ENCODE data around the gene TTLL6.
"Not testable (repeated sequence)": the region's sequence is repeated elsewhere in the genome, so short reads cannot be mapped to it uniquely, and the experiment has no call there.

The TTLL6 gene

GRCh38 chr17:48725288-48726064 is 91.6 kb downstream of the TTLL6 start:
- in situ Hi-C loops (cut with MboI; ENCODE audit: low sequenced_read_pairs), result no loop called here

DNA sequence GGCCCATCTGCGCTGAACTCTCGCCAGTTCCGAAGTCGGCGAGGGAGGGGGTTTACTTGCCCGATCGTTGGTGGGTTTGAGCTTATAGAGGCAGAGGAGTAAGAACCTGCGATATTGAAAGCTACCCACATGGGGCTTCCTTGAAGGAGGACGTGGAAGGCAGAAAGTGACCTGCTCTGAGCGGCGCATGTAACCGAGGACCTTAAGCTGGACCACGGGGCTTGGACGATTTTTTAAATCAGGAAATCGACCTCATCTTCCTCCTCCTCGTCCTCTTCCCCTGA is 92.1 kb downstream of the TTLL6 start:
- in situ Hi-C loops (cut with MboI; ENCODE audit: low sequenced_read_pairs), result no loop called here

DNA sequence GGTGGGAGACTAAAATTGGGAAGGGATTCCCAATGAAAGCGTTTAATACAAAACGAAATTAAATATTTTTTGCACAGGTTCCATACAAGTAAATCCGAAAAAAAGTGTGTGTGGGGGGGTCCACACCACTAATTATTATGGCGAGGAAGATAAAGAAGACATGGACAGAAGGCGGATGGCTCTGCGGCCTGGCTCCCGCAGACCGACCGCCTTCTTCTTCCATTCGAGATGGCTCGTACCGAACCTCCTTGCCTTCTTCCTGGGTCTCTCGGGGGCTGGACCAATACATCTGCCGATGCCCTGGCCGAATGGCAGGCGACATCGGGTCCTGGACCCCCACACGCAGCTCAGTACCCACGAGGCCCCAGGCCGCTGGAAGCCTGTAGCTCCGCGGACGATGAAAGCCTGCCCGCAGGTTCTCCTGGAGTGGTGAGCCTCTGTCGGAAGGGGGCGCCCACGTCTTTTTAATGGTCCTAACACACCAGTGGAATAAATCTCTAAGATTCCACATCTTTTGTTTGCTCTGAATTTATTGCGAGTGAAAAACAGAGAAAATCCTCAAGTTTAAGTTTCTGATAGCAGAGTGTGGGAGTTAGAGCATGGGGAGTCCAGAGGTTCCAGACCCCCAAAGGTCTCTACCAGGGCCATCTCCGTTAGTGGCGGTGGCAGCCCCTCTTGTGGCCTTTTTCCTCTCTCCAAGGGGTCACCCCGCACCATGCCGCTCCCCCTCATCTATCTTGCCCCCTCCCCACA is 92.6 kb downstream of the TTLL6 start:
- in situ Hi-C loops (cut with MboI; ENCODE audit: low sequenced_read_pairs), result no loop called here

DNA sequence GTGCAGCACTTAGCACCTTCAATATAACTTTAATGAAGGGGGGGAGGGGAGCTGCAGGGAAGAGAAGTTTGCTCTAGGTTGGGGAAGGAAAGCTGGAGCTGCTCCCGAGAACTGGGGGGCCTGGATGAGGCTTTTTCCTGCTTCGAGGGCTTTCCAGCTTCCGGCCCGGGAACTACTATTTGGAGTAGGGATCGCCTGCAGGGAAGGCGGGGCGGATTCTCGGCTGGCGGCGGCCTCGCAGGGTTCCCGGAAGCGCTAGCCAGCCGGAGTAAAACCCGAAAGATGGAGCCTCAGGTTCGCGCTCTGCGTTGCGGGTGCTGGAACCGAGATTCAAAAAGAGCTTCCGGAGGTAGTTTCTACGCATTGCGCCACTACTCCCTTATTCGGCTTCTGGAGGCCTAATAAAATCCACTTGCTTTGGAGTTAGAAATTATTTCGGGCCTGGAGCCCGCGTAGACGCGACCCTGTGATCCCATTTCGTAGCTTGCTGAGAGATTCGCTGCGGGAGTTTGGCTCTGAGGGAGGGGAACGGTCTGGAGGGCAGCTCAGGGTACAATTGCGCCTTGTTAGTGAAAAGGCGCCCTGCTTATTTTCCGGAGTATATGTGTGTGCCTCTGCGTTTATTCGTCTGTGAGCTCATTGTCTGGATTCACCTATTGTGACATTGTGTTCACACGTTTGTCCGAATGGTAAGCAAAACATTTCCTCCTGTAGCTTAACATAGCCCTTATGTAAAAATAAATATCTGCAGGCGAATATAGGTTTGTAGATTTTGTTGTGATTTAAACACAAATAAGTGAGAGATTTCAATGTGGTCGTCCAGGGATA is 93.4 kb downstream of the TTLL6 start:
- in situ Hi-C loops (cut with MboI; ENCODE audit: low sequenced_read_pairs), result no loop called here

- in situ Hi-C loops (cut with MboI; ENCODE audit: low sequenced_read_pairs), result no loop called here
Observed at GRCh38 chr17:48722915-48723422, 94.1 kb downstream of the TTLL6 start, which contains the start of gene PRAC2. TSS of gene PRAC2 (plus strand) at chr17:48723185. CDS start at chr17:48724411, 1,226 bp downstream.

DNA sequence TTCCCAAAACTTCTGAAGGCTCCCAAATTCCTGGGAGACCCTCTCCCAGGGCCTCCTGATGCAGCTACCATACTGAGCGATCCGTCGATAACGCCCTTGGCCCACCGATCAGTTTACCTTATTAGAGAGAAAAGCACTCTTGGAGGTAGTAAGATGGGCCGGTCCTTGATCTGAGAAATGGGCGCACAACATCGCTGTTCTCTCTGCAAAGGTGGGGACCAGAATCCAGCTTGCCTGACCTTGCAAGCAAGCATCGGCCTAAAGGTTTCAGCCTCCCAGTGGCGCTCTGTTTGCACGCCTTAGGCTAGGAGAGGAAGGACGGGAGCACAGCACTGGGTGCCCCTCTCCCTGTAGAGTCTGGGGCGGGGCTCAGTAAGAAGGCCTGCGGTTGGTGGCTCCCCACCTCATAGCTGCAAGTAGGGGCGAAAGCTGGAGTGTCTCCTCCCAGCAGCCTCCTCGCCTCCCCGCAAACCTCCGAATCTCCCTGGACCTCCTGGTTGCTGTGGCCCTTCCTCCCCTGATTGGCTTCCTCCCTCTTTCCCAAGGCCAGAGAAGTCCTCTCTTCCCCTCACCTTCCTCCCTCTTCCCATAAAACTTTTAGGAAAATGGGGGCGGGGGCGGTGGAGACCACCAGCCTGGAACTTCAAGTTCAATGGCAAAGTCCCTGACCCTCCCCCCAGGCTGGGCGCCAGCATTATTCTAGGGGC is 94.7 kb downstream of the TTLL6 start, which contains the start of gene PRAC1:
Gene PRAC1 (minus strand): TSS at position 318 of the 707 bp plus-strand sequence. CDS start 126 bp downstream, at position 192.
- in situ Hi-C loops (cut with MboI; ENCODE audit: low sequenced_read_pairs), result no loop called here

GRCh38 chr17:48721009-48721402 is 96.0 kb downstream of the TTLL6 start:
- in situ Hi-C loops (cut with MboI; ENCODE audit: low sequenced_read_pairs), result no loop called here

DNA sequence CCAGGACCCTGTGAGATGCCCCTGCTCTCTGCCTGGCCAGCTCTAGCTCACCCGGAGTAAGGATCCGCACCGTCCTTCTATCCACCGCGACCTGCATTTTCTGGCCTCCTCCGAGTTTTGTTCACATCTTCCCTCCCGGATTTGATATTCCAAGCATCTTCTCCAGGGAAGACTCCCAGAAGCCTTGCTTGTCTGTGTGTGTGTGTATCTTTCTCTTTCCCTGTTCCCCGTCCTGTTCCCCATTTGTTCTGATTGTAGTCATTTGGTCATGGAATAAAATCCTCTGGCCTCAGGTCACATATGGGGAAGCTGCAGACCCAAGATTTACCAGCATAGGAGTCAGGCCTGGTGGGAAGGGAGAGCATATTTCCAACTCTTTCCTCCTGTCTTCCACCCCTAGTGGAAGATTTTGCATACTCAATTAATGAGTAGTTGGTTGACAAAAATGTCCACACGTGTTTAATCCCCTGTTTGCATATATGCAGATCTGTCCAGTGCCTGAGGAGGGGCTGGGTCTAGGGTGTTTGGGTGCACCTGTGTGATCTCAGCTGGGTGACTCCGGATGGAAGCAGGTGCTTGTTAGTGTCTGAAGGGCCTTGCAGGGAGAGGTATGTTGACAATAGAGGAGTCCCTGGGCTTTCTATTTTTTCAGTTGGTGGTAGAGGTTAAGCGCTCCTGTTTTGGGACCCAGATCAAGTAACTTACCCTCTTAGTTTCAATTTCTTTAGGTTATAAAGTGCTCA is 96.6 kb downstream of the TTLL6 start:
- in situ Hi-C loops (cut with MboI; ENCODE audit: low sequenced_read_pairs), result no loop called here

DNA sequence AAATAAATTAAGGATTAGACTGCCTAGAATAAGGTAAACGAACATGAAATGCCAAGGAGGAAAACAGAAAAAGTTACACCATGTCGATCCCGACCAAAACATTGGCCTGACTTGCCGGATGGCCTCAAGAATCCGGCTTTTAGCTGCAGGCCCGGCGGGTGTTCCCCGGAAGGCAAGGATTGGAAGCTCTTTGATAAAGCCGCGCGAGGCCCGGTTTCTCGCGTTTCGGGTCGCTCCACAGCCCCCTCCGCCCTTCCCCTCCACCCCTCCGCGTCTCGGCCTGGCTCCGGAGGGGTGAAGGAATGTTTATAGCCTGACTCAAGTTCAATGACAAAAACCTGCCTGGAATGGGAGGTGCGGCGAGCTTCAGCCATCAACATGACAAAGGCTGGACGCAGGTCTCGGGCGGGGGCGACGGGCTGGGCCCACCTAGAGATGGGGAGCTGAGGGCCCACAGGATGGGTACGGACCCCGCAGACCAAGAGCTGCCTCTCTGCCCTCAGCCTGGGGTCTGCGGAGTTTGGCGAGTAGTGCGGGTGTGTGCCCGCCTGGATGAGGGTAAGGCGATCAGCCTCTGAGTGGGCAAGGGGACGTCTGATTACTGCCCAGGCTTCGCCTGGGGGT is 97.3 kb downstream of the TTLL6 start:
- in situ Hi-C loops (cut with MboI; ENCODE audit: low sequenced_read_pairs), result no loop called here

- in situ Hi-C loops (cut with MboI; ENCODE audit: low sequenced_read_pairs), result no loop called here
Observed at GRCh38 chr17:48718761-48719641, 98.0 kb downstream of the TTLL6 start.

DNA sequence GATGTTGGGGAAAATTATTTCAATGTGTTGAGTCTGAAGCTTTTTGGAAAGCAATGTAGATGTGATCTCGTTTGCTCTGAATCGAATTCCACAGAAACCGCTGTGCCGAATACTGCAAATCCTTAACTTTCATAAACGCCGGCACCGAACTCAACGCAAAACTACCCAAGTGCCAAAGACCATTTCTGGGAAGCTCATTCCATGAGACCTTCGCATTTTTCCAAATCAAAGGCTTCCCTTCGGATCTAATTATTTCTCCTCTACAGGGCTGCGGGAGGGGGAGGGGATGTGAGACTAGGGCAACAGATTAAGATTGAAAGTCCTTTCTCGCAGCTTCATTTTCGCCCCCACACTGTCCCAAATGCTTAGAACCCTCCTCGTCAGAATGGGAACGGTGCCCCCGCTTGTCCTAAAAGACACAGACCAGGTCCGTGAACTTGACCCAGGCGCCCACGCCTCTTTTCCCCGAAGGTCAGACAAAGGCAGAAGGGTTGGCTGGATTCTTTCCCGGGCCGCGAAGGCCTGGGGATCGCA is 98.7 kb downstream of the TTLL6 start:
- in situ Hi-C loops (cut with MboI; ENCODE audit: low sequenced_read_pairs), result no loop called here

- in situ Hi-C loops (cut with MboI; ENCODE audit: low sequenced_read_pairs), result no loop called here
Observed at GRCh38 chr17:48717367-48718226, 99.4 kb downstream of the TTLL6 start.

DNA sequence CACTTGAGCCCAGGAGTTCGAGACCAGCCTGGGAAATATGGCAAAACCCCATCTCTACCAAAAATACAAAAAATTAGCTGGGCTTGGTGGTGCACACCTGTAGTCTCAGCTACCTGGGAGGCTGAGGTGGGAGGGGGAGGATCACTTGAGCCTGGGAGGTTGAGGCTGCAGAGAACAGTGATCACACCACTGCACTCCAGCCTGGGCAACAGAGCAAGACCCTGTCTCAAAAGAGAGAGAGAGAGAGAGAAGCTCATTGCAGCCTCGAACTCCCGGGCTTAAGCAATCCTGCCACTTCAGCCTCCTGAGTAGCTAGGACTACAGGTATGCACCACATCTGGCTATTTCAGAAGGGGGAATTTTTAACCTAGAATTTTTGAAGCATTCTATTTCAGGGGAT is 100.5 kb downstream of the TTLL6 start:
- in situ Hi-C loops (cut with MboI; ENCODE audit: low sequenced_read_pairs), result not testable (repeated sequence)

GRCh38 chr17:48715496-48716399 is 101.3 kb downstream of the TTLL6 start:
- in situ Hi-C loops (cut with MboI; ENCODE audit: low sequenced_read_pairs), result no loop called here

All from HL-60/S4 treated with retinoic acid at 250 ng/mL for 4 days and 3 days (cell line).